ENCODE data around the gene SOX12. TPM values are rescaled to one million over a fixed set of nuclear protein-coding genes. Genes with fewer than 3 reads are reported as not detected.
A peak's percentile ranks its signal among the peaks of the same experiment; 100 is the strongest.

Gene SOX12
- total RNA-seq, 1 experiment from 2014 or later, result 40.4 TPM

GRCh38 chr20:363319-364078, 38.1 kb downstream of the SOX12 start:
- ATAC-seq (peak; percentile 41), DNase-seq (ENCODE audit: low read depth, low spot score) (no peak)
- no TSS peak for BruUV-seq (replicated peaks)
- intact Hi-C loops (cut with micrococcal nuclease), result loop anchor here (2.0 to 5.0 kb wide), 2 partner anchors 39 to 67 kb away; no protein-coding TSS in a partner anchor
- H3K4me3 ChIP-seq (replicated peaks in 1 of 2; ENCODE audit: low read depth in 1 of 2, low read length in 2 of 2), result no peak overlapping the region
- no peaks in the 10 kb centered on the region for H3K9me2 ChIP-seq (ENCODE audit: insufficient read depth)
- H3K27ac ChIP-seq (ENCODE audit: low read depth, low read length), result peak overlapping the region; percentile 58
- H4K20me1 ChIP-seq (ENCODE audit: insufficient read depth), result no peaks in the 10 kb centered on the region
- H3K4me1 ChIP-seq (ENCODE audit: control insufficient read depth in 1 of 2, insufficient read depth in 2 of 2, low read length in 2 of 2), result peaks cover 53 to 61% of the 10 kb centered on the region in 2 experiments
- no peaks in the 10 kb centered on the region for H3K36me3 ChIP-seq (ENCODE audit: control insufficient read depth in 1 of 2, insufficient read depth in 2 of 2, low read length in 2 of 2)
- H2AFZ ChIP-seq (ENCODE audit: low read depth, low read length, poor library complexity, severe bottlenecking), result no peak overlapping the region
- H3K4me2 ChIP-seq (ENCODE audit: low read length), result peak overlapping the region; percentile 56
- POLR2A ChIA-PET, result interaction anchor here (1.1 to 29.0 kb wide), 8 partner anchors 9 to 282 kb away, joined by 3 to 779 read pairs (median 4); partner anchors contain the start of genes RBCK1 and TRIB3
- CTCF ChIA-PET, result interaction anchor here (0.9 to 2.4 kb wide), 5 partner anchors 8 to 68 kb away, joined by 5 to 24 read pairs (median 10); no protein-coding TSS in a partner anchor
- TF ChIP-seq ZNF274 (IDR thresholded peaks at IDR 0.05; ENCODE audit: low read depth, low read length), result no peak
- TF ChIP-seq CEBPB (IDR thresholded peaks at IDR 0.05; ENCODE audit: low read depth), result no peak
- no peak for TF ChIP-seq SP1 (IDR thresholded peaks at IDR 0.05; ENCODE audit: low read depth)
- TF ChIP-seq CTCF (IDR thresholded peaks at IDR 0.05 in 2 of 3, conservative IDR thresholded peaks at IDR 0.05 in 1 of 3; ENCODE audit: borderline replicate concordance in 1 of 3, insufficient read depth in 1 of 3, low read depth in 2 of 3, low read length in 2 of 3), result no peak
- TF ChIP-seq REST (IDR thresholded peaks at IDR 0.05; ENCODE audit: low read depth), result no peak
- no peak for TF ChIP-seq ATF3 (IDR thresholded peaks at IDR 0.05)
- no peak for TF ChIP-seq MAX (IDR thresholded peaks at IDR 0.05)
- TF ChIP-seq RAD21 (IDR thresholded peaks at IDR 0.05; ENCODE audit: low read depth), result no peak
- H3K9ac ChIP-seq (ENCODE audit: low read length), result peak overlapping the region; percentile 34
- no peaks in the 10 kb centered on the region for H3K27me3 ChIP-seq (ENCODE audit: insufficient read depth, low read length)
- H3K79me2 ChIP-seq (ENCODE audit: insufficient read depth, low read length), result no peaks in the 10 kb centered on the region
- RAD21 ChIA-PET (ENCODE audit: low non-redundant PET in 1 of 2, low total read pairs in 2 of 2, uncharacterized antibody in 2 of 2, unreplicated experiment in 2 of 2), result interaction anchor here (1.2 to 1.8 kb wide), 3 partner anchors 9 to 17 kb away, joined by 6 to 7 read pairs (median 6); partner anchors contain the start of gene TRIB3 (in 2 of the 2)
- no peaks in the 10 kb centered on the region for H3K9me3 ChIP-seq (ENCODE audit: control insufficient read depth in 1 of 2, insufficient read depth in 1 of 2, low read depth in 1 of 2, low read length in 2 of 2)

Measured in HCT116 (cell line).